Keratinocyte (primary cell): ENCODE data around the gene NCKAP1. TPM values are rescaled to one million over a fixed set of nuclear protein-coding genes. Genes with fewer than 3 reads are reported as not detected.

ENCODE experiments used
- DNase-seq: peaks from one replicate; pipeline ENCODE4 v3.0.0-alpha.2; 2011; ENCODE audit warnings: low read depth, missing footprints, low spot score
- FAIRE-seq: peaks from 2 replicates; lab custom pipeline; 2011; peaks lifted over from hg19 to GRCh38; lab: Jason Lieb, UNC
- H2AFZ ChIP-seq: 2 replicates; pipeline ENCODE4 v1.6.0; 2012; ENCODE audit warnings: low read length, control low read depth, inconsistent platforms; ENCODE audit not compliant: control insufficient read depth
- H3K27ac ChIP-seq: 2 replicates; pipeline ENCODE4 v1.5.1; 2011; ENCODE audit warnings: low read length; ENCODE audit not compliant: control insufficient read depth, insufficient read depth
- H3K27me3 ChIP-seq: 3 replicates; pipeline ENCODE4 v1.6.0; 2011; ENCODE audit warnings: low read length; ENCODE audit not compliant: control insufficient read depth, insufficient read depth; ENCODE audit errors: extremely low read depth
- H3K36me3 ChIP-seq, 2 experiments: 2 replicates in 1 of 2; 3 replicates in 1 of 2; pipeline ENCODE4 v1.5.1; 2011; ENCODE audit warnings: low read length in 2 of 2, mild to moderate bottlenecking in 1 of 2; ENCODE audit not compliant: control insufficient read depth in 2 of 2, insufficient read depth in 2 of 2; ENCODE audit errors: extremely low read depth in 1 of 2
- H3K4me1 ChIP-seq: 3 replicates; pipeline ENCODE4 v1.5.1; 2011; ENCODE audit warnings: low read length; ENCODE audit not compliant: control insufficient read depth, insufficient read depth; ENCODE audit errors: extremely low read depth
- H3K4me2 ChIP-seq: 3 replicates; pipeline ENCODE4 v1.6.0; 2011; ENCODE audit warnings: low read depth, low read length; ENCODE audit not compliant: control insufficient read depth, insufficient read depth; ENCODE audit errors: extremely low read depth
- H3K4me3 ChIP-seq, 3 experiments: fragments of 200-600 bp in 1 of 3; sonication (generic) in 1 of 3; 2 replicates in 2 of 3; 3 replicates in 1 of 3; pipeline ENCODE4 v1.5.1; 2011 to 2016; ENCODE audit warnings: low read length in 3 of 3, mild to moderate bottlenecking in 3 of 3, control low read depth in 2 of 3, inconsistent platforms in 1 of 3, low read depth in 1 of 3, mixed read lengths in 1 of 3, mixed run types in 1 of 3, moderate library complexity in 1 of 3; ENCODE audit not compliant: control insufficient read depth in 2 of 3, insufficient read depth in 2 of 3; ENCODE audit errors: extremely low read depth in 1 of 3
- H3K79me2 ChIP-seq: 2 replicates; pipeline ENCODE4 v1.6.0; 2012; ENCODE audit warnings: low read length; ENCODE audit not compliant: control insufficient read depth, insufficient read depth
- H3K9ac ChIP-seq: 3 replicates; pipeline ENCODE4 v1.6.0; 2011; ENCODE audit warnings: low read length; ENCODE audit not compliant: control insufficient read depth, insufficient read depth; ENCODE audit errors: extremely low read depth
- H3K9me1 ChIP-seq: 3 replicates; pipeline ENCODE4 v1.6.0; 2011; ENCODE audit warnings: low read length; ENCODE audit not compliant: control insufficient read depth, insufficient read depth; ENCODE audit errors: extremely low read depth
- H3K9me3 ChIP-seq: 2 replicates; pipeline ENCODE4 v1.5.1; 2012; ENCODE audit warnings: low read depth, low read length; ENCODE audit not compliant: control insufficient read depth
- H4K20me1 ChIP-seq: 3 replicates; pipeline ENCODE4 v1.6.0; 2011; ENCODE audit warnings: low read length; ENCODE audit not compliant: control insufficient read depth, insufficient read depth; ENCODE audit errors: extremely low read depth
- EZH2 ChIP-seq: IDR thresholded peaks from one replicate; pipeline ENCODE4 v1.6.1; 2012; ENCODE audit warnings: inconsistent platforms, mild to moderate bottlenecking, low read length, moderate library complexity
- dilution Hi-C: fragments of 300-500 bp; cut with MboI; formaldehyde crosslinking; loops from one replicate; pipeline ENCODE4 v1.7.0; 2020; ENCODE audit warnings: low sequenced_read_pairs; ENCODE audit not compliant: extremely low pct_ligation_motif_present
- polyA plus RNA-seq, 5 experiments: library from polyadenylated mRNA; depleted of rRNA in 3 of 5; stranded (reverse) in 3 of 5; stranded (forward) in 1 of 5; unstranded in 1 of 5; fragments of >200 nt; gene quantifications; 1 replicate in 1 of 5; 2 replicates in 3 of 5; 3 replicates in 1 of 5; pipeline versions ENCODE4 v1.2.1 to v1.2.3, GENCODE V29; 2011 to 2012; ENCODE audit warnings: missing spikeins in 2 of 5, low read depth in 1 of 5, low replicate concordance in 1 of 5
- TF ChIP-seq, protein P1 (sequence below), 3 experiments: IDR thresholded peaks in 1 of 3; conservative IDR thresholded peaks in 1 of 3; optimal IDR thresholded peaks in 1 of 3; 2 replicates in 2 of 3; 3 replicates in 1 of 3; pipeline versions ENCODE3 to v1.5.1; 2011; ENCODE audit warnings: low read length in 3 of 3, mild to moderate bottlenecking in 3 of 3, moderate library complexity in 2 of 3, control low read depth in 1 of 3, inconsistent platforms in 1 of 3; ENCODE audit not compliant: insufficient read depth in 2 of 3; ENCODE audit errors: extremely low read depth in 1 of 3

Gene NCKAP1
- polyA plus RNA-seq, 1 donor (not counting 4 experiments of a cell fraction or from before 2014, with no cell fraction given) = 207 TPM

DNA sequence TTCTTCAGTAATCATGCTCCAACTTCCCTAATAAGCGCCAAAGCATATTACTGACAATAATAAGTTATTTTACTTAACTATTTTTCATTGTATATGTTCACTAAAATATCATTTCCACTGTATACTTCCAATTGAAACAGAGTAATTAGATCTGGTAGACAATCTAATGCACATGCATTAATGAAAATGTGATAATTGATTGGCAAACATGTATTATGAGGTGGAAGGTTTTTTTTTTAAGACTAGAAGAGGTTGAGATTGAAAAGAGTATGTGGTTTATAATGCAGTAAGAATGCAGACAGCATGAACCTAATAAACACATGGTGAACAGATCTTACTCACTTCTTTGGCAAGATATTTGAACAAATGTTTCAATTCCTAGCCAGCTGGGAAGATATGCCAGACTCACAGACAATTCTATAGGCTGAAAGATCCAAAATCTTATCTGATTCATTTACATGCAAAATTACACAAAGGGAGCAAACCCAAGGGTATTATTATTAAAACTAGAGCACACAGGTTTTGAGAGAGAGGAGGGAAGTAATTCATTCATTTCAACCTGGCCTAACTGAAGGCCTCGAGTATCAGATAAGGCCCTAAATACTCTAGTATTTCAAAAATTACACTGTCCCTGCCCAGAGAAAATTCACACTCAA is 2.8 kb downstream of the NCKAP1 start:
- peaks cover 27% of the 10 kb centered on the region for H3K4me1 ChIP-seq

DNA sequence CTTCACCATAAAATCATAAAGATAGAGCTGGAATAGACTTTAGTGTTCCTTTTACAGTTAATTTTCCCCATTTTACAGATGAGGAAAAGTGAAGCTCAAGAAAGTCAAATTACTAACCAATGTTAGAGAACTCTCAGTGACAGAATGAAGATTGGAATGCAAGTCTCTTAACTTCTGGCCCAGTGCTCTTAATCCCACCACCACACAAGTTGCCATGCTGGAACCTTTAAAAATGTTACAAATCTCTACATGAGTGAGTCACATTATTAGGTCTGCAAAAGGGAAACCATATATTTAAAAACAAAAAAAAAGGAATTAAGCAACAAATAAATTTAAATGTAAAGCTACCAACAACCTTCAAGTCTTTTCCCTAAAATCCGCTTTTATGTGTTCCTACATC is 3.5 kb downstream of the NCKAP1 start:
- FAIRE-seq = no peak
- no peaks in the 10 kb centered on the region for H3K27me3 ChIP-seq
- no peaks in the 10 kb centered on the region for H3K9me1 ChIP-seq
- dilution Hi-C loops = no loop called here
- H4K20me1 ChIP-seq = peaks cover 17% of the 10 kb centered on the region
- no peak overlapping the region for H2AFZ ChIP-seq
- no peaks in the 10 kb centered on the region for H3K36me3 ChIP-seq
- no peaks in the 10 kb centered on the region for H3K9me3 ChIP-seq
- H3K4me2 ChIP-seq = peak overlapping the region; percentile 87
- no peak overlapping the region for H3K27ac ChIP-seq
- no peak for DNase-seq
- peaks cover 81% of the 10 kb centered on the region for H3K79me2 ChIP-seq
- peaks cover 27% of the 10 kb centered on the region for H3K4me1 ChIP-seq
- H3K4me3 ChIP-seq = peak overlapping the region in 1 of 3 experiments; percentile 94
- TF ChIP-seq, protein P1, sequence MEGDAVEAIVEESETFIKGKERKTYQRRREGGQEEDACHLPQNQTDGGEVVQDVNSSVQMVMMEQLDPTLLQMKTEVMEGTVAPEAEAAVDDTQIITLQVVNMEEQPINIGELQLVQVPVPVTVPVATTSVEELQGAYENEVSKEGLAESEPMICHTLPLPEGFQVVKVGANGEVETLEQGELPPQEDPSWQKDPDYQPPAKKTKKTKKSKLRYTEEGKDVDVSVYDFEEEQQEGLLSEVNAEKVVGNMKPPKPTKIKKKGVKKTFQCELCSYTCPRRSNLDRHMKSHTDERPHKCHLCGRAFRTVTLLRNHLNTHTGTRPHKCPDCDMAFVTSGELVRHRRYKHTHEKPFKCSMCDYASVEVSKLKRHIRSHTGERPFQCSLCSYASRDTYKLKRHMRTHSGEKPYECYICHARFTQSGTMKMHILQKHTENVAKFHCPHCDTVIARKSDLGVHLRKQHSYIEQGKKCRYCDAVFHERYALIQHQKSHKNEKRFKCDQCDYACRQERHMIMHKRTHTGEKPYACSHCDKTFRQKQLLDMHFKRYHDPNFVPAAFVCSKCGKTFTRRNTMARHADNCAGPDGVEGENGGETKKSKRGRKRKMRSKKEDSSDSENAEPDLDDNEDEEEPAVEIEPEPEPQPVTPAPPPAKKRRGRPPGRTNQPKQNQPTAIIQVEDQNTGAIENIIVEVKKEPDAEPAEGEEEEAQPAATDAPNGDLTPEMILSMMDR (optimal IDR thresholded peaks at IDR 0.05 in 1 of 3, IDR thresholded peaks at IDR 0.05 in 1 of 3, conservative IDR thresholded peaks at IDR 0.05 in 1 of 3; ENCODE audit: extremely low read depth in 1 of 3, insufficient read depth in 2 of 3, low read length in 3 of 3) = no peak
- no peak for TF ChIP-seq EZH2
- H3K9ac ChIP-seq = no peak overlapping the region

More for the DNA sequence above, 2.8 kb downstream of the NCKAP1 start:
- no peaks in the 10 kb centered on the region for H3K9me3 ChIP-seq
- peak overlapping the region; percentile 90 for H3K9ac ChIP-seq
- peak; percentile 29 for FAIRE-seq
- H3K4me3 ChIP-seq = peak overlapping the region; percentile 70 to 94 (median 81)
- peak; percentile 26 for DNase-seq
- H4K20me1 ChIP-seq = peaks cover 12% of the 10 kb centered on the region
- no peaks in the 10 kb centered on the region for H3K36me3 ChIP-seq
- H2AFZ ChIP-seq = no peak overlapping the region
- H3K79me2 ChIP-seq = peaks cover 74% of the 10 kb centered on the region
- TF ChIP-seq, protein P1 (optimal IDR thresholded peaks at IDR 0.05 in 1 of 3, IDR thresholded peaks at IDR 0.05 in 1 of 3, conservative IDR thresholded peaks at IDR 0.05 in 1 of 3; ENCODE audit: extremely low read depth in 1 of 3, insufficient read depth in 2 of 3, low read length in 3 of 3) = no peak
- TF ChIP-seq EZH2 = no peak
- peak overlapping the region; percentile 87 for H3K4me2 ChIP-seq
- no peaks in the 10 kb centered on the region for H3K27me3 ChIP-seq
- dilution Hi-C loops = no loop called here
- H3K27ac ChIP-seq = peak overlapping the region; percentile 93
- no peaks in the 10 kb centered on the region for H3K9me1 ChIP-seq
